NB4 (cell line): ENCODE data around the gene ZCCHC7.
"Not testable (repeated sequence)": the region's sequence is repeated elsewhere in the genome, so short reads cannot be mapped to it uniquely, and the experiment has no call there.

Experiments
- DNase-seq: peaks from one replicate; pipeline ENCODE4 v3.0.0; 2010; ENCODE audit warnings: low read depth
- H3K4me3 ChIP-seq: one replicate; pipeline ENCODE4 v1.5.1; 2011; ENCODE audit warnings: mild to moderate bottlenecking, low read depth, low read length, moderate library complexity
- CTCF ChIP-seq: IDR thresholded peaks from one replicate; pipeline ENCODE4 v1.5.1; 2012; ENCODE audit warnings: low read depth, low read length
- MYC ChIP-seq: IDR thresholded peaks from 2 replicates; pipeline ENCODE4 v1.6.1; 2011; ENCODE audit warnings: low read depth, low read length
- POLR2A ChIP-seq: IDR thresholded peaks from 2 replicates; pipeline ENCODE4 v1.6.1; 2011; ENCODE audit warnings: mild to moderate bottlenecking; ENCODE audit not compliant: insufficient read length; ENCODE audit errors: extremely low read depth
- TF ChIP-seq, protein P1 (sequence below): IDR thresholded peaks from 2 replicates; pipeline ENCODE4 v1.6.1; 2011; ENCODE audit warnings: low read depth, low read length

The ZCCHC7 gene

GRCh38 chr9:37290940-37291485 is 170.6 kb downstream of the ZCCHC7 start:
- DNase-seq = peak; percentile 62
- peak overlapping the region; percentile 44 for H3K4me3 ChIP-seq

GRCh38 chr9:37291612-37292238 is 171.4 kb downstream of the ZCCHC7 start:
- not testable (repeated sequence) for DNase-seq, H3K4me3 ChIP-seq

More at GRCh38 chr9:37290940-37291485, 170.6 kb downstream of the ZCCHC7 start:
- TF ChIP-seq CTCF = no peak
- TF ChIP-seq MYC = no peak
- TF ChIP-seq POLR2A = no peak
- TF ChIP-seq, protein P1, sequence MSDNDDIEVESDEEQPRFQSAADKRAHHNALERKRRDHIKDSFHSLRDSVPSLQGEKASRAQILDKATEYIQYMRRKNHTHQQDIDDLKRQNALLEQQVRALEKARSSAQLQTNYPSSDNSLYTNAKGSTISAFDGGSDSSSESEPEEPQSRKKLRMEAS = no peak

- no peak overlapping the region for H3K4me3 ChIP-seq
- no peak for DNase-seq
- TF ChIP-seq, protein P1 = no peak
- TF ChIP-seq CTCF = no peak
- TF ChIP-seq MYC = no peak
- no peak for TF ChIP-seq POLR2A
These were observed 172.5 kb downstream of the ZCCHC7 start for GRCh38 chr9:37292896-37293295.

DNA sequence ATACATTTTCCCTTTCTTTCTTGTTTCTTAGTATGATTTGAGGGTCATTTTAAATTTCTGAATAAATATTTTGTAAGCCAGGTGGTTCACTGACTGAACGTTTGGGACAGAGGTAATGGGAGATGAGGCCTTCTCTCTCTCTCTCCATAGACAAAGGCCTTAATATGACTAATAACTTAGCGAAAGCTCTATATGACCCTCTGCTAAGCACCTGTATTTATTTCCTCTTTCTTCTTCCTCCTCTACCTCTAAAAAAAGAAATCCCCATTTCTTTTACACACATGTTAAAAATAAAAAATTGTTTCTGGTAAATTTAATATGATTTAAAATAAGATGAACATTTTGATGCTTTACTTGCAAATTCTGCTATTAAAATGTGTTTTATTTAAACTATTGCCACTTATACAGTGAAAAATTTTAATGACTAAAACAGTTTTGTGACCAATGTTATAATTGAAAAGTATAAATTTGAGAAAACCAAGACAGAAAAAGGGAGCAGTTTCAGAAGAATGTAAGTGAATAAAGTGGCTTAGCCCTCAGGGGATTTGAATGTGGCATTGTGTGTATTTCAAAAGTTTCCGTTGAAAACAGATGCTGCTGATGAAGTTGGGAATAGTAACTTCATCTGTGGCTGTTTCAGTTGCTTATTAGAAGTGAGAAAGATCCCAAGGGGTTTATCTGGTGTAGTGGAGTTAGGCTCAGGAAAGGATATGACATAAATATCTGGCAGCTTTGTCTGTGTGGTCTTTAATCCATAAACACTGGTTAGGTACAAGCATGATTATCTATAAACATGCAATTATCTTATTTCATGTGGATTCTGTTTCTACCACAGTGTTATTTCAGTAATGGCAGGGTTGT is 173.5 kb downstream of the ZCCHC7 start:
- no peak for TF ChIP-seq MYC
- TF ChIP-seq POLR2A = no peak
- no peak for TF ChIP-seq CTCF
- TF ChIP-seq, protein P1 = no peak
- no peak overlapping the region for H3K4me3 ChIP-seq
- DNase-seq = peak; percentile 87

DNA sequence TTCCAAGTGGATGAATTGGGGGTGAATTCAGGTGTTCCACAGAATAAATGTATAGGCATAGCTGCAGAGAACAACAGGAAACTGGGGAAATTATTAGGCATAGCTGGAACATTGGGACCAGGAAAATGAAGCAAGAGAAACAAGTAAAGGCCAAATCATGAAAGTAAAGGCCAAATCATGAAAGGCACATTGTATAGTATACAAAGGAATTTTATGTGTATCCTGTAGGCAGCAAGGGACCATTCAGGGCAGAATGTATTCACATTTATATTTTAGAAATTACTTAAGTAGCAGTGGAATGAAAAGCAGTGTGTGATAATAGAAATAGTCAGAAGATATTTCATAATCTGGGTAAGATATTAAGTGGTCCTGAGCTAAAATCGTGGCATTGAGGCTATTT is 174.8 kb downstream of the ZCCHC7 start:
- TF ChIP-seq POLR2A (no peak), CTCF (no peak), MYC (no peak)
- TF ChIP-seq, protein P1 = no peak
- DNase-seq = no peak
- no peak overlapping the region for H3K4me3 ChIP-seq

DNA sequence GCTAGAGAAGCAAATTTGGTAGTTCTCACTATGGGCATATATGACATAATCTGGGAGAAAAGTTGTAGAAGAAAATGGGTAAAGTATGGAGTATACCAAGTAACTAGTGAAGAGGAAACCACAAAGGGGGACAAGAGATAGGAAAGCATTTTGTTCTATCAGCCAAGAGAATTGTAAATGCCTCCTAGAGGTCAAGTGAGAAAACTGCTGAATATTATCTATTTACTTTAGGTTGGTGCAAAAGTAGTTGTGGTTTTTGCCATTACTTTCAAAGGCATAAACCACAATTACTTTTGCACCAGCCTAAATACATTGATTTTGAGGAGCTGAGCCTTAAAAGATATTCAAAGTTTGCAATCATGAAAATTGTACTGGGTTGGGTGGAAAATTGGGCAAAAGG is 175.4 kb downstream of the ZCCHC7 start:
- DNase-seq = peak; percentile 49
- TF ChIP-seq, protein P1 = no peak
- no peak for TF ChIP-seq MYC
- TF ChIP-seq CTCF = no peak
- no peak for TF ChIP-seq POLR2A
- no peak overlapping the region for H3K4me3 ChIP-seq
